Measurements from ENCODE around the gene GRID1.

Gene GRID1

DNA sequence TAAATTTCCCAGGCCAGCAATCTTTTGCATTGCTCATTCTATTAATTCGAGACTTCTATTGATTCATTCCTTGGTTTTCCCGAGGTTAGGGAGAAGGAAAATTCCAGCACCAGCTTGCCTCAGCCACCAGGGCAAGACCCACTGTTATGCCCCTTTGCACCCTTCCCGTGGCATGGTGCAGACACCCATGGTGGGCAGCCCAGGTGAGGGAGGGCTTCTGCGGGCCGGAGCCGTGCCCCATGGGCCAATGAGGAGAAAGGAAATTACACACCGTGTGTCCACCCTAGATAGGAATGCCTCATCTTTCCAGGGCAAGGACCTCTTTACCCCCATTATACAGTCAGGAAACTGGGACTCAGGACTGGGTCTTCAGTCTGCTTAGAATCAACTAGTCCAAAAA, 4.5 kb upstream of the GRID1 start:
- TF ChIP-seq, protein P1, sequence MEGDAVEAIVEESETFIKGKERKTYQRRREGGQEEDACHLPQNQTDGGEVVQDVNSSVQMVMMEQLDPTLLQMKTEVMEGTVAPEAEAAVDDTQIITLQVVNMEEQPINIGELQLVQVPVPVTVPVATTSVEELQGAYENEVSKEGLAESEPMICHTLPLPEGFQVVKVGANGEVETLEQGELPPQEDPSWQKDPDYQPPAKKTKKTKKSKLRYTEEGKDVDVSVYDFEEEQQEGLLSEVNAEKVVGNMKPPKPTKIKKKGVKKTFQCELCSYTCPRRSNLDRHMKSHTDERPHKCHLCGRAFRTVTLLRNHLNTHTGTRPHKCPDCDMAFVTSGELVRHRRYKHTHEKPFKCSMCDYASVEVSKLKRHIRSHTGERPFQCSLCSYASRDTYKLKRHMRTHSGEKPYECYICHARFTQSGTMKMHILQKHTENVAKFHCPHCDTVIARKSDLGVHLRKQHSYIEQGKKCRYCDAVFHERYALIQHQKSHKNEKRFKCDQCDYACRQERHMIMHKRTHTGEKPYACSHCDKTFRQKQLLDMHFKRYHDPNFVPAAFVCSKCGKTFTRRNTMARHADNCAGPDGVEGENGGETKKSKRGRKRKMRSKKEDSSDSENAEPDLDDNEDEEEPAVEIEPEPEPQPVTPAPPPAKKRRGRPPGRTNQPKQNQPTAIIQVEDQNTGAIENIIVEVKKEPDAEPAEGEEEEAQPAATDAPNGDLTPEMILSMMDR (IDR thresholded peaks at IDR 0.05; ENCODE audit: control insufficient read depth, extremely low read depth, insufficient read depth) = no peak
- no peak overlapping the region for H3K4me3 ChIP-seq (ENCODE audit: low read depth, low read length)
- no peak for DNase-seq (ENCODE audit: low read depth)

- TF ChIP-seq, protein P1 (IDR thresholded peaks at IDR 0.05; ENCODE audit: control insufficient read depth, extremely low read depth, insufficient read depth) = no peak
- DNase-seq (ENCODE audit: low read depth) = no peak
Measured at GRCh38 chr10:86370006-86370585, 3.5 kb upstream of the GRID1 start.

DNA sequence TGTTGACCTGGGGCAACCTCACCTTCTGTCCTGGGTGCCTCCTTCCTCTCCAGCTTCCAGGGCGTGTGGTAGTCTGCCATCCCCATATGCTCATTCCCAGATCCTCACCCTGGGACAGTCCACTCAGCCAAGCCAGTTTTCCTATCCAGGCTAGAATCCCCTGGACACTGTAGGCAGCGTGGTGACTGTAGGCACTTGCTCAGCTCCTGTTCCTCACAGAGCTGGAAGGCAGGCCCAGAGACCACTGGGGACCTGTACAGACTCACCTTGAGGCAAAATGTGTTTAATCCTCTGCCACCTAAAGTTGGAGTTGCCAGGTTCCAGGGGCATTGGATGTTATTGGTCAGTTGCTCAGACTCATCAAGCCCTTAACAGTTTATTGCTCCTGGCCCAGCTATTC, 2.4 kb upstream of the GRID1 start:
- no peak for DNase-seq (ENCODE audit: low read depth)
- TF ChIP-seq, protein P1 (IDR thresholded peaks at IDR 0.05; ENCODE audit: control insufficient read depth, extremely low read depth, insufficient read depth) = no peak
- no peak overlapping the region for H3K4me3 ChIP-seq (ENCODE audit: low read depth, low read length)

More at GRCh38 chr10:86370006-86370585, 3.5 kb upstream of the GRID1 start:
- H3K4me3 ChIP-seq (ENCODE audit: low read depth, low read length) = no peak overlapping the region

- DNase-seq (ENCODE audit: low read depth) = no peak
- no peak overlapping the region for H3K4me3 ChIP-seq (ENCODE audit: low read depth, low read length)
- TF ChIP-seq, protein P1 (IDR thresholded peaks at IDR 0.05; ENCODE audit: control insufficient read depth, extremely low read depth, insufficient read depth) = no peak
Measured at GRCh38 chr10:86368046-86368445, 1.5 kb upstream of the GRID1 start.

DNA sequence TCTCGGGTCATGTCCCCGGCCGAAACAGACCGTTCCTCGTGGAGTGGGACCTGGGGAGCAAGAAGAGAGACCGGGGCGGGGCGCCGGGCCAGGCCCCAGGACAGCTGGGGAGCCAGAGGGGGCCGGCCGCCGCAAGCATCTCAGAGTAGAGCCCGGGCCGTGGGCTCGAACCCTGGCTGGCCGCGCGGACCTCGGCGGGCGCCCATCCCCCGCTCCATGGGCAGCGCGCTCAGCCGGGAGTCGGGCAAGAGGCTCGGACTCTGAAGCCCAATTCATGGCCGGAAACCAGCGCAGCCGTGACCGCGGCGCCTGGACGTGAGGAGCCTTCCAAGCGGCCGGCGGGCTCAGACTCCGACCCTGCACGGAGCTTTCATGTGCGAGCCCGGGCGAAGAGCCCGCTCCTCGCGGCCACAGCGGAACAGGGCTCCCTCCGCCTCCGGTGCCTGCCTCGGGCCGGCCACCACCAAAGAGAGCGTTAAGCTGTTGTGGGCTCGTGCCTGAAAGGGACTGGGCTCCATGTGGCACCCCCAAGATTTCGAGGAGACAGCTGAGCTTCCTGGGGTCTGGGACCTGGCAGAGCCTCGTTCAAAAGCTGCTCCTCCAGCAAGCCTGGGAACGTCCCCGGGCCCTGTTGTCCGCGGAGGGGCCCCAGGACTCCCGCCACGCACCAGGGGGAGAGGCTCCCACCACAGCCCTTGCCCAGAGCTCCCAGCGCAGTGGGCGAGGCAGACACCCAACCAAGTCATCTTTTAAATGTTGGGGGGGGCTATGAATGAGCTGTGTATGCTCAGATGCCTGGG, 757 bp upstream of the GRID1 start:
- H3K4me3 ChIP-seq (ENCODE audit: low read depth, low read length) = no peak overlapping the region
- TF ChIP-seq, protein P1 (IDR thresholded peaks at IDR 0.05; ENCODE audit: control insufficient read depth, extremely low read depth, insufficient read depth) = no peak
- no peak for DNase-seq (ENCODE audit: low read depth)

DNA sequence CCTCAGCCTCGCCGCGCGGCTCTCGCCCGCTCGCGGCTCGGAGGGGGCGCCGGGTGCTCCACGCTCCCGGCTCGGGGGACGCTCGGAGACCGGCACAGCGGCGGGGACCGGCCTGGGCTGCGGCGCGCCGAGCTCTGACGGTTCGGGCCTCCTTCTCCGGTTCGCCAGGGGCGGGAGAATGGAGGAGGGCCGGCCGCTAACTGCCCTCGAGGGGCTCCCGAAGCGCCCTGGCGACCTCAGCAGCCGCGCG, 232 bp upstream of the GRID1 start:
- no peak for DNase-seq (ENCODE audit: low read depth)
- no peak overlapping the region for H3K4me3 ChIP-seq (ENCODE audit: low read depth, low read length)
- TF ChIP-seq, protein P1 (IDR thresholded peaks at IDR 0.05; ENCODE audit: control insufficient read depth, extremely low read depth, insufficient read depth) = no peak
